ENCODE data around the gene LCP2. TPM values are rescaled to one million over a fixed set of nuclear protein-coding genes. Genes with fewer than 3 reads are reported as not detected.
A peak's percentile ranks its signal among the peaks of the same experiment; 100 is the strongest.

LCP2 gene
- total RNA-seq, 1 experiment from 2014 or later = not detected

DNA sequence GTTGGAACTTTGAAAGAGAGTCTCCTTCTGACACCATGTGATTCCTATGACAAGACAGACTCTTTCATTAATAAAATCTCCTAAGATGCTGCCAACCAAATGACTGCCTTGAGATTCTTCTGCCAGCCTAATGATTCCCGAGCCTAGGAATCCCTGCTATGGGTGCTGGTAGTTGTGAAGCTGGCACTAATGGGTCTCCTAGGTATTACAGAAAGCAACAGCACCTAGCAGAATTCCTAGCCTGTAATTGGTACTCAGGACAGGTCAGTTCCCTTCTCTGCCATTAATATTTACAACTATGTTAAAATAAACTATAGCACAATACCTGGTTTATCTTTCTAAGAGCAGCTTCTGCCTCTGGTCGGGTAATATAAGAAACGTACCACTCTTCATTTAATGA is 45.5 kb downstream of the LCP2 start:
- H3K36me3 ChIP-seq (ENCODE audit: low read depth, low read length) = no peaks in the 10 kb centered on the region
- H3K9me2 ChIP-seq (replicated peaks; ENCODE audit: low read length) = no peaks in the 10 kb centered on the region
- no peak for DNase-seq
- H3K4me2 ChIP-seq (ENCODE audit: low read length) = no peak overlapping the region
- intact Hi-C loops (cut with micrococcal nuclease) = no loop called here
- no peaks in the 10 kb centered on the region for H4K20me1 ChIP-seq (ENCODE audit: low read length)
- no peak overlapping the region for H3K27ac ChIP-seq (ENCODE audit: low read length)
- no peaks in the 10 kb centered on the region for H3K79me2 ChIP-seq (ENCODE audit: low read length)
- no peaks in the 10 kb centered on the region for H3F3A ChIP-seq (ENCODE audit: low read length, unreplicated experiment)
- H2AFZ ChIP-seq (ENCODE audit: low read length) = no peak overlapping the region
- BruUV-seq (replicated peaks) = no TSS peak
- H3K4me1 ChIP-seq (ENCODE audit: insufficient read depth, low read length) = peaks cover 6% of the 10 kb centered on the region
- H3K9ac ChIP-seq (ENCODE audit: low read length) = no peak overlapping the region
- H3K27me3 ChIP-seq (ENCODE audit: low read length) = peaks cover 66% of the 10 kb centered on the region
- H3K9me3 ChIP-seq (ENCODE audit: low read length) = no peaks in the 10 kb centered on the region
- no peak overlapping the region for H3K4me3 ChIP-seq (ENCODE audit: low read length)
- ChIA-PET POLR2A (ENCODE audit: unreplicated experiment) (no interaction called here), CTCF (no interaction called here)
- ATAC-seq = no peak
- TF ChIP-seq EZH2phosphoT487 (IDR thresholded peaks at IDR 0.05; ENCODE audit: borderline replicate concordance, low read length) (no peak), EZH2 (IDR thresholded peaks at IDR 0.05; ENCODE audit: low read length, unreplicated experiment) (no peak)
- TF ChIP-seq, protein P1, sequence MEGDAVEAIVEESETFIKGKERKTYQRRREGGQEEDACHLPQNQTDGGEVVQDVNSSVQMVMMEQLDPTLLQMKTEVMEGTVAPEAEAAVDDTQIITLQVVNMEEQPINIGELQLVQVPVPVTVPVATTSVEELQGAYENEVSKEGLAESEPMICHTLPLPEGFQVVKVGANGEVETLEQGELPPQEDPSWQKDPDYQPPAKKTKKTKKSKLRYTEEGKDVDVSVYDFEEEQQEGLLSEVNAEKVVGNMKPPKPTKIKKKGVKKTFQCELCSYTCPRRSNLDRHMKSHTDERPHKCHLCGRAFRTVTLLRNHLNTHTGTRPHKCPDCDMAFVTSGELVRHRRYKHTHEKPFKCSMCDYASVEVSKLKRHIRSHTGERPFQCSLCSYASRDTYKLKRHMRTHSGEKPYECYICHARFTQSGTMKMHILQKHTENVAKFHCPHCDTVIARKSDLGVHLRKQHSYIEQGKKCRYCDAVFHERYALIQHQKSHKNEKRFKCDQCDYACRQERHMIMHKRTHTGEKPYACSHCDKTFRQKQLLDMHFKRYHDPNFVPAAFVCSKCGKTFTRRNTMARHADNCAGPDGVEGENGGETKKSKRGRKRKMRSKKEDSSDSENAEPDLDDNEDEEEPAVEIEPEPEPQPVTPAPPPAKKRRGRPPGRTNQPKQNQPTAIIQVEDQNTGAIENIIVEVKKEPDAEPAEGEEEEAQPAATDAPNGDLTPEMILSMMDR (conservative IDR thresholded peaks at IDR 0.05; ENCODE audit: low read depth, low read length) = no peak

DNA sequence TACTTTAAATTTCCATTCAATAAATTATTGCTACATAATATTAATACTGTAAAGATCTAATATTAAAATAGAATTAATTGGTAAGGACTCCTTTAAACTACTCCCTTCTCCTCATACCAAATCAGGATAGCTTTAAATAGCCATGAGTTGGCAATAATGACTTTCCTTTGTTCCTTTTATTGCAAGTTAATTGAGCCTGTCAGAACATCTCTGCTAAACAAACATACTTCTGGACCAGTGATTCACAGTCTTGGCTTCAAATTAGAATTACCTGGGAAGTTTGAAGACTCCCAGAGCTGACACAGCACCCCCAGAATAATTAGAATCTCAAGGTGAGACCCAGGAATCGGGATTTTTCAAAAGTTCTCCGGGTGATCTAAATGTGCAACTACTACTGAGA is 46.1 kb downstream of the LCP2 start:
- TF ChIP-seq EZH2 (IDR thresholded peaks at IDR 0.05; ENCODE audit: low read length, unreplicated experiment) (no peak), EZH2phosphoT487 (IDR thresholded peaks at IDR 0.05; ENCODE audit: borderline replicate concordance, low read length) (no peak)
- TF ChIP-seq, protein P1 (conservative IDR thresholded peaks at IDR 0.05; ENCODE audit: low read depth, low read length) = no peak
- no peaks in the 10 kb centered on the region for H3F3A ChIP-seq (ENCODE audit: low read length, unreplicated experiment)
- no peaks in the 10 kb centered on the region for H3K9me2 ChIP-seq (replicated peaks; ENCODE audit: low read length)
- no peak overlapping the region for H3K27ac ChIP-seq (ENCODE audit: low read length)
- peaks cover 6% of the 10 kb centered on the region for H3K4me1 ChIP-seq (ENCODE audit: insufficient read depth, low read length)
- H4K20me1 ChIP-seq (ENCODE audit: low read length) = no peaks in the 10 kb centered on the region
- peaks cover 68% of the 10 kb centered on the region for H3K27me3 ChIP-seq (ENCODE audit: low read length)
- ATAC-seq (no peak), DNase-seq (peak; percentile 16)
- no peaks in the 10 kb centered on the region for H3K79me2 ChIP-seq (ENCODE audit: low read length)
- H3K4me2 ChIP-seq (ENCODE audit: low read length) = no peak overlapping the region
- H3K9me3 ChIP-seq (ENCODE audit: low read length) = no peaks in the 10 kb centered on the region
- H3K9ac ChIP-seq (ENCODE audit: low read length) = no peak overlapping the region
- intact Hi-C loops (cut with micrococcal nuclease) = no loop called here
- H3K4me3 ChIP-seq (ENCODE audit: low read length) = no peak overlapping the region
- BruUV-seq (replicated peaks) = no TSS peak
- ChIA-PET POLR2A (ENCODE audit: unreplicated experiment) (no interaction called here), CTCF (no interaction called here)
- H2AFZ ChIP-seq (ENCODE audit: low read length) = no peak overlapping the region
- H3K36me3 ChIP-seq (ENCODE audit: low read depth, low read length) = no peaks in the 10 kb centered on the region

DNA sequence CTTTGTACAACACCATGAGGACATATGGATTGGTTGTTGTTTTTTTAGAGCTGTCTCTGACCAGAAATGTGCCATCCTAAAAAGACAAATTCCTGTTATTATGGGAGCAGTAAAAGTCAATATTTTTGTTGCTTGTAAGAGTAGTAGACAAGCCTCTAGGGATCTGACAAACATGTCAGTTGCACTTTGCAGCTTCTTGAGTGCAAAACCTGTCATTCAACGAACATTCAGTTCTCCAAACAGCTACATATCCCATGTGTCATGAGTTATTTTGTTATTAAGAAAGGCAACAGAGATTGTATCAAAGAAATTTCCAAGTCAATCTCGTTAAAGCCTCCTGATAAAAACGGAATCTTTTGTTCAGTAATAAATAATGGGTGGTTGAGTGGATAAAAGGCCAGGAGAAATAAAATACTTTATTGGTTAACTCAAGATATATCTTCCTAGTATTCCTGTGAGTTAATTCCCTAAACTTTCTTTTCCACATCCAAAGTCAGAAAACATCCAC is 46.7 kb downstream of the LCP2 start:
- H3K27me3 ChIP-seq (ENCODE audit: low read length) = peaks cover 67% of the 10 kb centered on the region
- H3K79me2 ChIP-seq (ENCODE audit: low read length) = no peaks in the 10 kb centered on the region
- H2AFZ ChIP-seq (ENCODE audit: low read length) = no peak overlapping the region
- H3K9me2 ChIP-seq (replicated peaks; ENCODE audit: low read length) = no peaks in the 10 kb centered on the region
- peaks cover 6% of the 10 kb centered on the region for H3K4me1 ChIP-seq (ENCODE audit: insufficient read depth, low read length)
- DNase-seq = no peak
- POLR2A ChIA-PET (ENCODE audit: unreplicated experiment) = no interaction called here
- H3K27ac ChIP-seq (ENCODE audit: low read length) = no peak overlapping the region
- H3K9ac ChIP-seq (ENCODE audit: low read length) = no peak overlapping the region
- CTCF ChIA-PET = no interaction called here
- no peaks in the 10 kb centered on the region for H3F3A ChIP-seq (ENCODE audit: low read length, unreplicated experiment)
- TF ChIP-seq EZH2phosphoT487 (IDR thresholded peaks at IDR 0.05; ENCODE audit: borderline replicate concordance, low read length) (no peak), EZH2 (IDR thresholded peaks at IDR 0.05; ENCODE audit: low read length, unreplicated experiment) (no peak)
- TF ChIP-seq, protein P1 (conservative IDR thresholded peaks at IDR 0.05; ENCODE audit: low read depth, low read length) = no peak
- no TSS peak for BruUV-seq (replicated peaks)
- no peak for ATAC-seq
- no peak overlapping the region for H3K4me2 ChIP-seq (ENCODE audit: low read length)
- no peaks in the 10 kb centered on the region for H4K20me1 ChIP-seq (ENCODE audit: low read length)
- intact Hi-C loops (cut with micrococcal nuclease) = no loop called here
- no peak overlapping the region for H3K4me3 ChIP-seq (ENCODE audit: low read length)
- H3K9me3 ChIP-seq (ENCODE audit: low read length) = no peaks in the 10 kb centered on the region
- H3K36me3 ChIP-seq (ENCODE audit: low read depth, low read length) = no peaks in the 10 kb centered on the region
